ENCODE data around the gene ALKBH6.
"Not testable (repeated sequence)": the region's sequence is repeated elsewhere in the genome, so short reads cannot be mapped to it uniquely, and the experiment has no call there.

The ALKBH6 gene

DNA sequence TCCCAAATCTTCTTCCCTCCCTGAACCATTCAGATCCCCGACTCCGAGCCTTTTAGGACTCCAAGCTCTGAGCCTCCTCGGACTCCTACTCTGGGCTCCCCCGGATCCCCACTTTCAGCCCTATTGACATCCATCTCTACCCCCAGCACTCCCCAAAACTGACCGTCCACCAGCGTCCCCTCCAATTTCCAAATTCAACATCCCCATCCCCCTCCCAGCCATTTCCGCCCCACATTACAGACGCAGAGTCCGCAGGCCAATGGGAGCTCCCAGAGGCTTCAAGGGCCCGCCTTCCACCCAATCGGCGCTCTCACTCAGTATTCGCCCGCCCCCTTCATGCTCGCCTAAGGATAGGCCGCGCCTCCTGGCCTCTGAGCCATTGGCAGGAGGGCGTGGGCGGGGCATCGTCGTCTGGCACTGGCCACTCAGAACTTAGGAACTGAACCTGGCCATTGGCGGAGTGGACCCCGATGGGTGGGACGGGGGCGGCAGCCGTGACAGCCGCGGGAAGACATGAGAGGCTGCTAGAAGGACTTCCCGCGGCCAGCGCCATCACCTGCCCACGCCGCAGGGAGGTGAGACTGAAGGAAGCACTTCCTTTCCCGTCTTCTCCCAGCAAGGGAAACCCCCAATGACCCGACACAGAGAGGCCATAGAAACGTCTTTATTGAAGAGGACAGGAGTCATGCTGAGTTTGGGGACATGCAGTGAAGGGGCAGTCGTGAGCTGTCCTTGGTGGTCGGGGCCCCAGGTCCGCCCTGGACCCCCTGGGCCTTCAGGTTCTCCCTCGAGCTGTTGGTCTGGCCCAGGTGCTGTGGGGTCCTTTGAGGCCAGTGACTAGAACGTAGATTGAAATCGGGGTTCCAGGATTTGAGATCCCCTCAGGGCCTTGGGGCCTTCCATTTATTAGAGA, at the start of gene ALKBH6:
Gene ALKBH6, minus strand, starts transcription at position 202 of the 913 bp plus-strand sequence. CDS start 816 bp downstream, outside the sequence.
- peak; percentile 99 for DNase-seq

GRCh38 chr19:36061367-36061766, 47.4 kb upstream of the ALKBH6 start:
- no peak for DNase-seq

GRCh38 chr19:36060430-36060829, 46.4 kb upstream of the ALKBH6 start:
- DNase-seq = no peak

- no peak for DNase-seq
Measured at GRCh38 chr19:36059180-36059910, 45.3 kb upstream of the ALKBH6 start.

DNA sequence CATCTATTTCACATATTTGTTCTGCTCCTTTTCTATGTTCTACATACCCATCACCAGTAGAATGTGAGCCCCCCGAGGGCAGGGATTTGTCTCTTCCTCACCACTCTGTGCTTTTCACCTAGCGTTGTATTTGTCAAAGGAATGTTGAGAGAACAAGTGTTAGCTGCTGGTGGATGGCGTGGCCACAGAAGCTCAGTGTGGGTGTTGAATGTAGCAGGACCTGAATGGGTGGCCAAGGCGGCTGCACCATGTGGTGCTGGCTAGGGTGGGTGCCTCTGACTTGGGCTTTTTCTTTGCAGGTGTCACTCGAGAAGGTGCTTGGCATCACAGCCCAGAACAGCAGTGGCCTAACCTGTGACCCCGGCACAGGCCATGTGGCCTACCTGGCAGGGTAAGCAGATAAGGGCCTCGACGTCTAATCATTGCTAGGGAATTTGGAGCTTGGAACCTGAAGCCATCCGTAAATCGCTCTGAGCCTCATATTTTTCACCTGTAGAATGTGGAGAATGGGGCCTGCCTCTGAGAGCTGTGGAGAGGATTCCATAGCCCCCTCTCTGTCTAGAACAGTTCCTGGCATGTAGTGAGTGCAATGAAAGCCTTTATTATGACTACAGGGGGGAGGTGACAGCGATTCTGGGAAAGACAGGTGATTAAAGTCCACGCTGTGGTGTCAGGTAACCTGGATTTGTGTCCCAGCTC, 44.6 kb upstream of the ALKBH6 start:
- DNase-seq = no peak

DNA sequence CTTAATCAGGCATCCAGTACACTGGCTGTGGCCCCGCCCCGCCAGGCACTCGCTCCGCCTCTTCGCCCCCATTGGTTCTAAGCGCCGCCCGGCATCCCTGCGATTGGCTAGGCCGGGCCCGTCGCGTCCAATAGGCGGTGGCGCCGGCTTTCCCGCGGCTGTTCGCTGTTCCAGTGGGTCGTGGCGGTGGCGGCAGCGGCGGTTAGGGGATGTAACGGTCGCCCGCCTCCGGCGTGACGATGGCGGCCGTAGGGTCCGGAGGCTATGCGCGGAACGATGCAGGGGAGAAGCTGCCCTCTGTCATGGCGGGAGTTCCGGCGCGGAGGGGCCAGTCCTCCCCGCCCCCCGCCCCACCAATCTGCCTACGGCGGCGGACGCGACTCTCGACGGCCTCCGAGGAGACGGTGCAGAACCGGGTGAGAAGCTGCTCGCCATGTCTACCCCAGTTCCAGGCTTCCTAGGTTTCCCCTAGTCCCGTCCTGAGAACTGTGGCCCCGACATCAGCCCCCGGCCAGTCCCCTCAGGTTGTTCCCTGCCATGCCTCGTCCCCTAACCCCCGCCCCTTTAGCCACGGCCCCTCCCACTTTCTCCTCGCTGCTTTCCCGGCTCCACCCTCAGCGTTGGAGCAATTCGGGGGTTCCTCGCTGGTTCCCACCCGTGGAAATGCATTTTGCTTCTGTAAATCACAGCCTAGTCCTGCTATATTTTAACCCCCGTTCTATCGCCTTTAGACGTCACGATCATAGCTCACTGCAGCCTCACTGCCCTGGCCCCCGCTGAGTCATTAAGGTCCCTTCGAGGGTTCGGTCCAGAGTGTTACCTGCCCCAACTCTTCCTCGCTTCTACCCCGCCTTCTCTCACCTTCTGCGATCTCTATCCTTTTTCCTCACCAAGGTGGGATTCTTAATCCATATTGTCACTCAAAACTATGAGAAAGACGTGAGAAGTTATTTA, 41.0 kb upstream of the ALKBH6 start, which contains the start of gene WDR62:
Gene WDR62, plus strand, starts transcription at position 165 of the 954 bp plus-strand sequence. Its CDS starts 75 bp downstream, at position 240.
- DNase-seq = peak; percentile 95 to 99

- DNase-seq = peak; percentile 99 to 100
Measured at GRCh38 chr19:36054119-36054732, 40.2 kb upstream of the ALKBH6 start, which contains the start of gene THAP8. TSS of gene THAP8 (minus strand) at chr19:36054285. CDS start at chr19:36054217, 68 bp downstream.

- no peak for DNase-seq
Measured at GRCh38 chr19:36051637-36052036, 37.6 kb upstream of the ALKBH6 start.

- peak; percentile 34 for DNase-seq
Measured at GRCh38 chr19:36051236-36051635, 37.2 kb upstream of the ALKBH6 start.

GRCh38 chr19:36049080-36049698, 35.2 kb upstream of the ALKBH6 start:
- DNase-seq = no peak

- no peak for DNase-seq
Measured at GRCh38 chr19:36047835-36048234, 33.8 kb upstream of the ALKBH6 start.

DNA sequence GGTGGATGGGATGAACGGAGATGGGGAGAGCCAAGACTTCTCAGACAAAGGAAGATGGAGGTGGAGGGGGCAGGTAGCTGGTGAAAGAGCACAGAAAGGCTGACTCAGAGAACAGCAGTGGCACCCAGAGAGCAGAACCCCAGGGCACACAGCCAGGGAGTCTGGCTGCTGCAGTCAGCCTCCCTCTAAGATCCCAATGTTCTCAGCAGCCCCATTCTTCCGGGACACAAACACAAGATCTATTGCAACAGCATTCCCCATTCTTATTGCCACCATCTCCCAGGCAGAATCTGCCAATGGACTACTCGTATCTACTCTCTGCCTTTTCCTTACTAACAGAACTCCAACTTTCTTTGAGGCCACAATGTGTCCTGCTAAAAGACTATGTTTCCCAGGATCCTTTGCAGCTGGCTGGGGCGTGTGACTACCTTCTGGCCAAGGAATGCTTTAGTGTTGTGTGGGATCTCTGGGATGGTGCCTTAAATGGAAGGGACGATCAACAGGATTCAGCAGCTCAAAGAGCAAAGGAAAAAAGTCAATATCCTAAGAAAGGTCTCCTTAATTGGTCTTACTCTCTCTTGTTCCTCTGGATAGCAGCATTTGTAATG, 32.5 kb upstream of the ALKBH6 start:
- no peak for DNase-seq

- DNase-seq = no peak
Measured at GRCh38 chr19:36043952-36044351, 29.9 kb upstream of the ALKBH6 start.

- no peak for DNase-seq
Measured at GRCh38 chr19:36041831-36042230, 27.8 kb upstream of the ALKBH6 start.

- DNase-seq = not testable (repeated sequence)
Measured at GRCh38 chr19:36041092-36041491, 27.1 kb upstream of the ALKBH6 start.

- DNase-seq = no peak
Measured at GRCh38 chr19:36040495-36040894, 26.5 kb upstream of the ALKBH6 start.

DNA sequence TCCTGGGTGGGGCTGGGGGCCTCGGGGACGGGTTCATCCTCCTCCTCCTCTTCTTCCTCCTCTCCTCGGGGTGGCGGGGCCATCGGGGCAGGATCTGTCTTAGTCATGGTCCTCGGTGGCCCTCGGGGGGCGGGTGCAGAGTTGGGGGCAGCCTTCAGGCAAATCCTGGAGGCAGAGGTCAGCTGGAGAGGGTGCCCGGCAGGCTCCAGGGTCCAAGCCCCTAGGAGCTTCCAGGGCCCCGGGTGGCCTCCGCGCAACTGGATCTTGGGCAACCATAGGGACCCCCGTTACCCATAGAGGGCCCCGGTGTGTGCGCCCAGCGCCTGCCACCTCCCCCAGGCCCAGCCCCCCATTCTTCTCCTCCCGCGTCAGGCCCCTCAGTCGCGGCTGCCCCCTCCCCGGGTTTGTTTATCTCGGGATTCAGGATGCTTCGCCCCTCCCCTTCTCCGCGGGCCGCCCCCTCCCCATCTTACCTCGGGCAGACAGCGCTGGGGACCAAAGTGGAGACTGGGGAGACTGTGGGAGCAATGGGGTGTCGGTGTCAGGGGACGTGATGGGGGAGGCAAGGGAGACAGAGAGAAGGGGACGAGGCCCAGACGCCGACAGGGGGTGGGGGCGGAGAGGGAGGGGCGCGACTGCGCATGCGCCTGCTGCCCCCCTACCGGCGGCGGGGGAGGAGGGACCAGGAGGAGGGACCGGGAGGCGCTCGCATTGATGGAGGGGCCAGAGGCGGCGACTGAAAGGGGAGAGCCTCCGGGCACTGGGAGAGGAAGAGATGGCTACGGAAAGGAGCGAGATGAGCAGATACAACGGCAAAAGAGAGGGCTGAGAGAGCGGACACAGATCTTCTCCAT, 18.5 kb upstream of the ALKBH6 start, which contains the start of gene CLIP3:
Gene CLIP3, minus strand, starts transcription at position 623 of the 854 bp plus-strand sequence. Its CDS starts 516 bp downstream, at position 107.
- peak; percentile 82 to 83 for DNase-seq

- DNase-seq = no peak
Measured at GRCh38 chr19:36031308-36031707, 17.3 kb upstream of the ALKBH6 start.
